ENCODE measurements around the gene RSRC1. TPM values are rescaled to one million over a fixed set of nuclear protein-coding genes. Genes with fewer than 3 reads are reported as not detected.

Gene RSRC1
- total and polyA plus RNA-seq, 2 of the 13 experiments (the other 11 are each of a cell fraction or from before 2014, with no cell fraction given) = 4.9 to 63.0 TPM

GRCh38 chr3:158247288-158247687, 137.4 kb downstream of the RSRC1 start (continued):
- TF ChIP-seq ATF3 (CRISPR knock-in tag; IDR thresholded peaks at IDR 0.05) = no peak
- TF ChIP-seq ZNF574 (CRISPR knock-in tag; IDR thresholded peaks at IDR 0.05) = no peak
- no peak for TF ChIP-seq SMAD1 (CRISPR knock-in tag; IDR thresholded peaks at IDR 0.05; ENCODE audit: borderline replicate concordance, low read depth)
- no peak for TF ChIP-seq TFAP4 (IDR thresholded peaks at IDR 0.05; ENCODE audit: borderline replicate concordance, low read depth)
- TF ChIP-seq SP2 (CRISPR knock-in tag; IDR thresholded peaks at IDR 0.05) = no peak
- no peak for TF ChIP-seq TOE1 (CRISPR knock-in tag; IDR thresholded peaks at IDR 0.05)
- TF ChIP-seq ZNF569 (CRISPR knock-in tag; IDR thresholded peaks at IDR 0.05; ENCODE audit: borderline replicate concordance) = no peak
- TF ChIP-seq ZNF143 (CRISPR knock-in tag; IDR thresholded peaks at IDR 0.05) = no peak

- no peak overlapping the region for H3K27ac ChIP-seq (ENCODE audit: extremely low read length, insufficient read depth, low read length)
- H3K4me1 ChIP-seq (ENCODE audit: insufficient read depth, low read length) = no peaks in the 10 kb centered on the region
- DNase-seq (ENCODE audit: low spot score) = no peak
- in situ Hi-C loops (cut with HindIII; ENCODE audit: extremely low pct_ligation_motif_present, low pct_unique_long_range_greater_than_20kb) (no loop called here), intact Hi-C loops (cut with micrococcal nuclease; ENCODE audit: unreplicated experiment) (no loop called here)
- CTCF ChIA-PET (ENCODE audit: low intra/inter-chr PET ratio, low total read pairs) = no interaction called here
- BruUV-seq (replicated peaks) = no TSS peak
- no peak for ATAC-seq
- H3K9ac ChIP-seq (ENCODE audit: insufficient read depth, low read depth, low read length) = no peak overlapping the region
- H3K9me3 ChIP-seq (ENCODE audit: low read length) = no peaks in the 10 kb centered on the region
- no peak for FAIRE-seq
- TF ChIP-seq ZNF761 (CRISPR knock-in tag; conservative IDR thresholded peaks at IDR 0.05) (no peak), FOXA1 (IDR thresholded peaks at IDR 0.05) (no peak), FOXA1 (CRISPR knock-in tag; IDR thresholded peaks at IDR 0.05) (no peak), DRAP1 (CRISPR knock-in tag; IDR thresholded peaks at IDR 0.05) (no peak), SRSF1 (optimal IDR thresholded peaks at IDR 0.05; ENCODE audit: low read depth, low read length) (no peak), SP4 (CRISPR knock-in tag; IDR thresholded peaks at IDR 0.05) (no peak), MATR3 (CRISPR knock-in tag; IDR thresholded peaks at IDR 0.05) (no peak), ZBTB2 (CRISPR knock-in tag; IDR thresholded peaks at IDR 0.05; ENCODE audit: low read depth) (no peak)
- H3K79me2 ChIP-seq (ENCODE audit: insufficient read depth, low read length) = no peaks in the 10 kb centered on the region
- no peaks in the 10 kb centered on the region for H4K20me1 ChIP-seq (ENCODE audit: insufficient read depth, low read length)
- no peaks in the 10 kb centered on the region for H3K27me3 ChIP-seq (ENCODE audit: control insufficient read depth in 1 of 2, insufficient read depth in 2 of 2, low read length in 2 of 2)
- POLR2A ChIA-PET = no interaction called here
- H3K4me3 ChIP-seq (replicated peaks in 1 of 3; ENCODE audit: insufficient read depth in 1 of 3, low read depth in 2 of 3, low read length in 3 of 3) = no peak overlapping the region
- H3K4me2 ChIP-seq (ENCODE audit: low read depth, low read length) = no peak overlapping the region
- no peak overlapping the region for H2AFZ ChIP-seq (ENCODE audit: low read length)
- no peaks in the 10 kb centered on the region for H3K36me3 ChIP-seq (replicated peaks in 1 of 2; ENCODE audit: control insufficient read depth in 1 of 2, insufficient read depth in 2 of 2, low read length in 2 of 2)
Observed at GRCh38 chr3:158248261-158248660, 138.4 kb downstream of the RSRC1 start.

Data from HepG2 (cell line).